Activated CD4-positive, CD25-positive, alpha-beta regulatory T cell treated with anti-CD3 and anti-CD28 coated beads, Interleukin-2, amount 50 U/mL, for 72 hours (primary cell): ENCODE results near the gene CTAGE6.
"Not testable (repeated sequence)": the region's sequence is repeated elsewhere in the genome, so short reads cannot be mapped to it uniquely, and the experiment has no call there.

ENCODE experiments used
- DNase-seq: peaks from one replicate; pipeline ENCODE4 v3.0.0; 2021

The CTAGE6 gene

DNA sequence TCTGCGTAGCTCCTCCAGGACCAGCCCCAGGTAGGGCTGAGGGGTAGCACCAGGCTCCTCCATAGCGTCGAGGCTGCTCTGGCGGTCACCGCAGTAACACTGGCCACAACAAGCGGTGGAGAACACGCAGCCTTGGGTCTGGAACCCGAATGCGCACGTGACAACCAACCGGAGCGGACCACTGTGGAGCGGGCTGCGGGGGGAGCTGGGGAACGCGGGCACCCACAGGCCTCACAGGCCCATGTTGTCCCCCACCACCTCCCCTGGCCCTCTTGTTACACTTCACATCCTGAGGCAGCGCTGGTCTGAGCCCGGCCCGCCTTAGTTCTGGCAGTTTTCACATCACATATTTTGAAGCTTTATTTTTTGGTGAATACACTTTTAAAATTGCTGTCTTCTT is at the start of gene CTAGE6:
TSS of gene CTAGE6 (minus strand) at position 101 of the 400 bp plus-strand sequence. CDS start at position 63, 38 bp downstream.
- DNase-seq = not testable (repeated sequence)

DNA sequence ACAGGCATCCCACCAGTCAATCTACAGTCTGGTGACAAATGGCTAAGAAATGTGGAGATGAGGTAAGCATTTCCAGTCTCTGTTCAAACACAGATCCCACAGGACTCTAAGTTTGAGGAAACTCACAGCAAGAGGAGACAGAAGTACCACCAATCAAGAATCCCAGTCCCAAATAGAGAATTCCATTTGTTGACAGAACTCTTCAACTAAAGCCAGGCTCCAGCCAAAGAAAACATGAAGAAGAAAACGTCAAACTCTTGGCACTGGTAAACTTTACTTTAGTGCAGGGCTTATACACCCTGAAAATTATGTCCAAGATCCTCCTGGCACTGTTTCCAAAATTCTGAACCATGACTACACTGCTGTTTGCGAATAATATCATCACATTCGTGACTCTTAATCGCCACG is 49.2 kb upstream of the CTAGE6 start:
- not testable (repeated sequence) for DNase-seq

DNA sequence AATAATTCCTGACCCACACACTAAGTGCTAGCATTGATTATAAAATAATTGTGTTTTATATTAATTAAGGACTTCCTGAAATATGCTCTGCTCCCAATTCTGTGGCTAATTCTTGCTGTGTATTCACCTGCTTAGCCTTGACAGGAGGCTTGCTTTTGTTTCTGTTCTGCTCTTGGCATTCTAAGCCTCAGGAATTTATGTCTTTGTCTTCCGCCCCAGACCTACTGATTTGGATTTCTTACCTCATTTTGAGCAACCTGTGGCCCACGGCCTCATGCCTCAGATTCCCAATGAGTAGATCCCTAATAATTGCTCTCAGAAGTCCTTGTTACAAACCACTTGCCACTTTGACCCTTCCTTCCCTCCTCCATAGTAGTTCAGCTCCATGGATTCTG is 40.4 kb upstream of the CTAGE6 start:
- not testable (repeated sequence) for DNase-seq

DNA sequence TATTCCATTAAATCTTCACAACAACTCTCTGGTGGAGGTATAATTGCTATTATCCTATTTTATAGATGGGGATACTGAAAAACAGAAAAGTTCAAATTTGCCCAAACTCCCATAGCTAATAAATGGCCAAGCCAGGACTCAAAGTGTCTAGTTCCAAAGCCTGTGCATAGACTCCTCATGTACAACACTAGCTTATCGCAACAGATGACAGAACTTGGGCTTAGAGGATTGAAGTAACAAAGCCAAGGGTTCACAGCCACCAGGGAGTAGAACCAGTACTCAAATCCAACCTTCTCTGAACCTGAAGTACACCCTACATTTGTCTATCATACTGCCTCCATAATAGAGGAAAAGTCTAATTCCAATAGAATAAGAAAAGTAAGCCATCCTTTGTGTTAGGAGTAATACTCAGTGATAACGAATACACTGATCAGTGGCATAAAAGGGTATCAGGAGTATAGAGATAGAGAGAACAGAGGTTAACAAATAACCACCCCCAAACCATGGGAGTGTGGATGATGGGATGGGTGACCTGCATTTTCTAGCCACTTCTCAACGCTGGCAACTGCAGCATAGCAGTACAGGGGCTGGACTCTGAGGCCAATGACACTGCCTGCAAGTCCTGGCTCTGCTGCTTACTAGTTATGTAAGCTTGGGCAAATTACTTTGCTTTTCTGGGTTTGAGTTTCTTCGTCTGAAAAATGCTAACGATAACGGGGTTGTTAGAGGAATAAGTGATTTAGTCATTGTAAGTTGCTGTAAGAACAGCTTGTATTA is 39.8 kb upstream of the CTAGE6 start:
- not testable (repeated sequence) for DNase-seq

DNA sequence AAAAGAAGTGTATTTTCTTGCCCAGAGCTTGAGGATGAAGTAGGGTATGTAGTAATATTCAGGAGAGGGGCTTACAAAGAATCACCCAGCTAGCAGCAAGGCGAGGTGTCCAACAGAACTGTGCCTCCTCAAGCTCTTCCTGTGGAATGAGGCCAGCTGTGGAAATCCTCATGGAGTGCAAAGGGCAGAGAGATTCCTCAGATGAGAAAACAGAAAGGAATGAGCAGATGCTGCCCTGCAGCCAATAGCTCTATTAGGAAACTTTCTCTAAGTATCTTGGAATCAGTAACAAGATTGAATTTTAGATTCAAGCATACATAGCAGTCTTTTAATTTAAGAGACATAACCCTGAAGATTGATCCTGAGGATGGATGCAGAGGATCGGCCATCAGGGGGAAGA is 38.2 kb upstream of the CTAGE6 start:
- not testable (repeated sequence) for DNase-seq

- not testable (repeated sequence) for DNase-seq
Observed at GRCh38 chr7:143792633-143793032, 35.1 kb upstream of the CTAGE6 start.

DNA sequence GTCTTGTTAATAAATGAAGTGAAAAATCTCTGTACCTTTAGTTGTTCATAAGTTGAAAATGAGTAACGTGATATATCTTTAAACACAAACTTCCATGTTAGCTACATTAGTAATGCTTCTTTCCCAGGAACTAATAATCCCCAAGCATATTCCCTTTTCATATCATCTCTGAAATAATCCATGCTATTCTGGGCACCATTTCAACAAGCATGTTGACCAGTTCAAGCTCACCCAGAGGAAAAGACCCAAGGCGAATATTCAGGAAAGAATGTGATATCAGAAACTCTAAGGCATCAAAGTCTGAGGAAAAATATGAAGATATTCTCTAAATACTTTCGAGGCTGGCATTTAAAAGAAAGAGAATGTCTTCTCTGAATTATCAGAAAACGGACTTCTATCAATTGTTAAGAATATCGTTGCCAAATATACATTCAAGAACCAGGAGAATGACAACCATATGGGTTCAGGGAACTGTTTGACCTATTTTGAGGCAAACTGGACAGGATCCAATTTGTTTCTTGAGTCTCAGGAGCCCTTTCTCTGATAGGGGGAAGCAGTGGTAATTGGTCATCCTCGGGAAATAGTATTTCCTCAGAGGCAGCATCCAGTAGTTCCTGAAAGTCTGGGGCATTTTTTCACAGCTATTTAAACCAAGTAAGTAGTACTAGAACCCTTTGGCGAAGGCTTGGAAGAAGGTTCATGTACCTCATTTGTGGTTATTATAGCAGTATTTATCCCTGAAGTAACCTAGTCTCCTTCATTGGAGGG is 28.1 kb upstream of the CTAGE6 start:
- not testable (repeated sequence) for DNase-seq

GRCh38 chr7:143779591-143779990 is 22.1 kb upstream of the CTAGE6 start:
- DNase-seq = not testable (repeated sequence)

DNA sequence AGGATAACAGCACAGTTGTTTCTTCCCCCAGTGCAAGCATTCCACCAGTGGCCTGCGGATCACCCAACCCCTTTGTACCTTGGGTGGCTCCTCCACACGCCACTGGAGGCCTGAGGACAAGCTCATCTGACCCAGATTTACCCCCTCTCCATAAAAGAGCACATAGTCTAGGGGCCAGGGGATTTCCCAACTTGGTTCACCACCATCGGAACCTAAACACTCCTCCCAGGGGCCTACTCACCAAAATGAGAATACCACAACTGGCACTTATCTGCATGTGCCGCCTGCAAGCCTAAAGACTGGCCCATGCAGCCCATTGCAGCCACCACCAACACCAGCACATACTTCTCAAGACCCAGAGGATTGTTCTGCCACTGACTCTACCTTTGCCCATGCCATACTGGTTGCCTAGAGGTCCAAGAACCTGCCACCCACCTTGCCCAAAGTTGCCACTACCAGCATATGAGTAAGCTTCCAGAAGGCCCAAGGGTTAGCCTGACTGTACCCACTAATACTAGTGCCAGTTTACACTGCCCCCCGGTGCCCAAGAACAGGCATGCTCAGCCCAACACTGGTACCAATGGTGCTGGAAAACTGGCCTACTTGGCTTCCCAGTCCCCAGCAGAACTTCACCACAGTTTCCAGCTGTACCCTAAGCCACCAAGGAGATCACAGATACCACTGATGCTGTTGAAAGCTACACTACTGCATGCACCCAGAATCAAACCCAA is 15.4 kb upstream of the CTAGE6 start:
- DNase-seq = not testable (repeated sequence)

GRCh38 chr7:143767531-143767930 is 10.0 kb upstream of the CTAGE6 start:
- DNase-seq = not testable (repeated sequence)

DNA sequence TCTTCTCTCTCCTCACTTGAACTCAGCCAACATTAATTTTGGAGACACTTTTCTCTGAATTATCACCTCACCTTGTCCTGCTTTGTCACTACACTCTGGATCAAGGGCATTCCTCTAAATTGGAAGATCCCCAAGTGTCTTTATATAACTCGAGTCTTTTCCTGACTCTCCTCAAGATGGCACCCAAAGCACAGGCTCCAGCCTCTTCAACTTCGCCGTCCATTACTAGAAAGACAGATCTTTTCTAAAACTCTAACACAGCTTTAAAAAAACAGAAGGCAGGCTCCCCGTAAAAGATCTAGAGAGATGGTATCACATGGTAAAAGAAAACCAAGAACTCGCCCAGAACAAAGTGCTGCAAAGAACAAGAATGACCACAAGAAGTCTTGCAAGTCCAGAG is 8.2 kb upstream of the CTAGE6 start:
- not testable (repeated sequence) for DNase-seq

GRCh38 chr7:143763065-143763464 is 5.6 kb upstream of the CTAGE6 start:
- not testable (repeated sequence) for DNase-seq

DNA sequence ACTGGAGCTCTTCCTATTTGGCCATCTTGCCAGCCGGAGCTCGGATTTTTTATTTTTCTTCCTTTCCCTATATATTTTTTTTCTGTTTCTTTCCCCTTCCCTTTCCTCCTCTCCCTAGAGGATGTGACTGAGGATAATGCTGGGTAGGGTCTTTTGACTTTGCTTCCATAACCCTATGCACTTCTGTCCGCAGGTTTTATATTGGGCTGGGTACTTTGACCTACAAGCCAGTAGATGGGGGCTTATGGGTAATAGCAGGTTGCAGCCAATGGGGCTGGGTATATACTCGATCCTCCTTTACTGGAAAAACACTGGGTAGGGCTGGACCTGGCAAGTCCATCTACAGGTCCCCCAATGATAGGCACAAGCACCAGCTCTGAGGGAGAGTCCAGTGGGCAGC is 12.2 kb downstream of the CTAGE6 start:
- DNase-seq = not testable (repeated sequence)

- not testable (repeated sequence) for DNase-seq
Observed at GRCh38 chr7:143737037-143737819, 20.3 kb downstream of the CTAGE6 start.

DNA sequence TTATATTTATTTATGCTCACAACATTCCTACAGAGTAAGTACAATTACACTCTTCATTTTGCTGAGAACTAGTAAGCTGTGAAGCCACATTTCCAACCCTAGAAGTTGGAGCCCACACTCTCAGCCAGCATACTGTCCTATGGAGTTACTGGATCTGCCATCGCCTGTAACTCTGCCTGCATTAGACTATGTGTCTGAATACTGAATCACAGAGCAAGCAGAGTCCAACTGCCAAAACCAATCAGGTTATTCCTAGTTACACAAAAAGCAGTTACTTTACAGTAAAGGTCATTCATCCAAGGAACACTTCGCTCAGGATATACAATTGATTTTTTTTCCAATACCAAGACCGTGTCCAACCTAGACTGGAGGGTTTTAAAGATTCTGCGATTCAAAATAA is 21.5 kb downstream of the CTAGE6 start:
- DNase-seq = no peak

DNA sequence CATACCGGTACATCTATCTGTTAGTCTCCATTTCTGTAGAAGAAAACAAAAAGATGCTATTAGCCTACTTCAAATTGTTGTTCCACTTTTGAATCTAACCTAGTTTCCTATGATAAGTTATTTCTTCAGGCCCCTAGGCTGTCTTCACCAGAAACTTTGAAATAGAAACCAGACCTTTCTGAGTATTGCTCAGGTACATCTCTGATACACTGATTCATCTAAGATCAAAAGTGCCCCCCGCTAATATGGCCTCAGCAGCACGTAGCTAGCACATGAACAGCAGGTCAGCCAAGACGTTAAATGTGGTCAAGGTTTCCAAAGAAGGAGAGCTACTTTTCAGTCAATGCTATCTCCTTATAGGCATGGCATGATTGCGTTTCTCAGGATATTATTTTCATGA is 23.6 kb downstream of the CTAGE6 start:
- DNase-seq = no peak

GRCh38 chr7:143728333-143728862 is 29.1 kb downstream of the CTAGE6 start:
- no peak for DNase-seq

GRCh38 chr7:143727561-143727960 is 29.9 kb downstream of the CTAGE6 start:
- DNase-seq = not testable (repeated sequence)

GRCh38 chr7:143726143-143726542 is 31.4 kb downstream of the CTAGE6 start:
- DNase-seq = not testable (repeated sequence)

DNA sequence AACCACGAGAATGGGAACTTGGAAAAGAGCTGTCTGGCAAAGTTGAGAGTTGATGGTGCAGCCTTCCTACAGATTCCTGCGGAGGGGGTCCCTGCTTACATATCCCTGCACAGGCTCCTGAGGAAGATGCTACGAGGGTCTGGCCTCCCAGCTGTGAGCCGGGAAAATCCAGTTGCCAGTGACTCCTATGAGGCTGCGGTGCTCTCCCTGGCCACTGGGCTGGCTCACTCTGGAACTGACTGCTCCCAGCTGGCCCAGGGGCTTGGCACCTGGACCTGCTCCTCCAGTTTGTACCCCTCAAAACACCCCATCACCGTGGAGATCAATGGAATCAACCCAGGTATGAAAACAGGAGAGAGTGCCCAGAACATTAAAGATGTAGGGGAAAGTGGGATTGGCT is 37.2 kb downstream of the CTAGE6 start:
- not testable (repeated sequence) for DNase-seq

DNA sequence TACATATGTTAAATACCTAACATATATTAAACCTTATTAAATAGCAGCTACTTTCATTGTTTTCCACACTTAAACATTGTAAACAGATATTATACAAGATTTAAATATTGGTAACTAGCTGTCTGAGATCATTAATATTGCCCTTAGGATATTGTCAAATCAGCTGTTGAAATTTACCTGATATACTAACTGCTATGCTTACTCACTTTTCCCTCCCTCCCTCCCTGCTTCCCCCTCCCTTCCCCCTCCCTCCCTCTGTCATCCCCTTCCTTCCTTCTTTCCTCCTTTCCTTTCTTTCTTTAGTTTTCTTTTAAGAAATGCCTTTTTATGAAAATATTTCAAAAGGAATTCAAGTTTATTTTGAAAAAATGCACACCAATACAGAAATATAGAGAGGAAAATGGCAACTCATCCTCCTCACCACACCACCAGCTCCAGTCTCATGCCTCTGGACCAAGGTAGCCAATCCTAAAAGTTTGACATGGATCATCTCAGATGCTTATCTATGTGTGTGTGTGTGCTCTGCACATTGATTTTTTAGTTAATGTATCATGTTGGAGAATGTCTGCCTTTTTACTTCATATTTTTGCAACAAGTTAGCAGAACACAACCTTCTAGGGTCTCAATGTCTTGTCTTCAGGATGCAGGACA is 41.8 kb downstream of the CTAGE6 start:
- not testable (repeated sequence) for DNase-seq
